Immature natural killer cell (primary cell): ENCODE data around the gene MRPS6. TPM values are rescaled to one million over a fixed set of nuclear protein-coding genes. Genes with fewer than 3 reads are reported as not detected.

Source experiments
- DNase-seq, 3 donors: peaks; one replicate each; pipeline ENCODE4 v3.0.0; 2022; ENCODE audit warnings: mixed read lengths in 1 of 3
- H3K27ac Mint-ChIP-seq, 6 donors: one replicate each; pipeline ENCODE4 v1.8.0; 2020; ENCODE audit warnings: mixed read lengths in 6 of 6, mild to moderate bottlenecking in 5 of 6, inconsistent platforms in 4 of 6, moderate library complexity in 3 of 6
- H3K27me3 Mint-ChIP-seq, 3 donors: one replicate each; pipeline ENCODE4 v1.8.0; 2020 to 2021; ENCODE audit warnings: low read depth in 3 of 3, mild to moderate bottlenecking in 3 of 3, mixed read lengths in 3 of 3, moderate library complexity in 3 of 3, inconsistent platforms in 1 of 3
- H3K36me3 Mint-ChIP-seq, 3 donors: one replicate each; pipeline ENCODE4 v1.8.0; 2020; ENCODE audit warnings: mixed read lengths in 3 of 3, inconsistent platforms in 2 of 3, mild to moderate bottlenecking in 2 of 3
- H3K4me1 Mint-ChIP-seq, 2 donors: one replicate each; pipeline ENCODE4 v1.8.0; 2020; ENCODE audit warnings: inconsistent platforms in 2 of 2, mild to moderate bottlenecking in 2 of 2, mixed read lengths in 2 of 2, moderate library complexity in 1 of 2
- H3K4me3 Mint-ChIP-seq, 5 donors: one replicate each; pipeline ENCODE4 v1.8.0; 2020; ENCODE audit warnings: mild to moderate bottlenecking in 5 of 5, mixed read lengths in 5 of 5, inconsistent platforms in 3 of 5, moderate library complexity in 3 of 5
- H3K9me3 Mint-ChIP-seq, 6 donors: one replicate each; pipeline ENCODE4 v1.8.0; 2020; ENCODE audit warnings: mild to moderate bottlenecking in 6 of 6, mixed read lengths in 6 of 6, inconsistent platforms in 4 of 6, moderate library complexity in 3 of 6
- polyA plus RNA-seq, 3 donors: library from polyadenylated mRNA; unstranded; fragments of 300-500 nt; fragmentation: Illumina TruSeq; gene quantifications; one replicate each; pipeline ENCODE4 v1.2.3, GENCODE V29; 2021

The MRPS6 gene
- polyA plus RNA-seq, 3 donors from 2014 or later, result 194 to 275 (median 239) TPM

- DNase-seq, result no peak
- peaks cover 0 to 1% (median 0%) of the 10 kb centered on the region in 3 donors for H3K27me3 Mint-ChIP-seq
- H3K27ac Mint-ChIP-seq, result no peak overlapping the region
- H3K4me3 Mint-ChIP-seq, result no peak overlapping the region
- H3K4me1 Mint-ChIP-seq, result no peaks in the 10 kb centered on the region
- peaks cover 0 to 3% (median 0%) of the 10 kb centered on the region in 6 donors for H3K9me3 Mint-ChIP-seq
- H3K36me3 Mint-ChIP-seq, result peaks cover 5 to 14% (median 6%) of the 10 kb centered on the region in 3 donors
These were observed 110.9 kb downstream of the MRPS6 start for GRCh38 chr21:34184232-34184631.

- Mint-ChIP-seq H3K9me3 (peaks cover 0 to 5% (median 0%) of the 10 kb centered on the region in 6 donors), H3K4me3 (no peak overlapping the region)
These were observed 111.8 kb downstream of the MRPS6 start for GRCh38 chr21:34185026-34185750.

GRCh38 chr21:34186109-34186719, 112.8 kb downstream of the MRPS6 start:
- H3K4me1 Mint-ChIP-seq, result peaks cover under 1 to 7% of the 10 kb centered on the region in 2 donors
- H3K27ac Mint-ChIP-seq, result no peak overlapping the region
- no peak for DNase-seq
- no peak overlapping the region for H3K4me3 Mint-ChIP-seq
- H3K9me3 Mint-ChIP-seq, result peaks cover 0 to 5% (median 0%) of the 10 kb centered on the region in 6 donors
- peaks cover 0 to 2% (median 0%) of the 10 kb centered on the region in 3 donors for H3K27me3 Mint-ChIP-seq
- H3K36me3 Mint-ChIP-seq, result peaks cover 5 to 20% (median 8%) of the 10 kb centered on the region in 3 donors

More at GRCh38 chr21:34185026-34185750, 111.8 kb downstream of the MRPS6 start:
- no peak for DNase-seq
- Mint-ChIP-seq H3K27ac (no peak overlapping the region), H3K36me3 (peaks cover 5 to 20% (median 8%) of the 10 kb centered on the region in 3 donors), H3K27me3 (peaks cover 0 to 2% (median 0%) of the 10 kb centered on the region in 3 donors), H3K4me1 (no peaks in the 10 kb centered on the region)

- DNase-seq, result no peak
- peaks cover 0 to 2% (median 0%) of the 10 kb centered on the region in 3 donors for H3K27me3 Mint-ChIP-seq
- peaks cover under 1 to 19% (median 3%) of the 10 kb centered on the region in 3 donors for H3K36me3 Mint-ChIP-seq
- H3K27ac Mint-ChIP-seq, result no peak overlapping the region
- peaks cover 6 to 18% of the 10 kb centered on the region in 2 donors for H3K4me1 Mint-ChIP-seq
- no peak overlapping the region for H3K4me3 Mint-ChIP-seq
- peaks cover 0 to 2% (median 0%) of the 10 kb centered on the region in 6 donors for H3K9me3 Mint-ChIP-seq
These were observed 114.6 kb downstream of the MRPS6 start for GRCh38 chr21:34187935-34188334.

DNA sequence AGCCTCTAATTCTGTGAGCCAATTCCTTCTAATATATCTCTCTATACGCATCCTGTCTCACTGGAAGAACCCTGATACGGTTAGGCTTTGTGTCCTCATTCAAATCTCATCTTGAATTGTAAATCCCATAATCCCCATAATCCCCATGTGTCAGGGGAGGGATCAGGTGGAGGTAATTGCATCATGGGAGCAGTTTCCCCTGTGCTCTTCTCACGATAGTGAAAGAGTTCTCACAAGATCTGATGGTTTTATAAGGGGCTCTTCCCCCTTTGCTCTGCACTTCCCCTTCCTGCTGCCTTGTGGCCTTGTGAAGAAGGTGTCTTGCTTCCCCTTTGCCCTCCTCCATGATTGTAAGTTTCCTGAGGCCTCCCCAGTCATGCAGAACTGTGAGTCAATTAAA, 116.1 kb downstream of the MRPS6 start:
- Mint-ChIP-seq H3K27ac (no peak overlapping the region), H3K36me3 (peaks cover 0 to 16% (median 3%) of the 10 kb centered on the region in 3 donors), H3K4me1 (peaks cover 7 to 20% of the 10 kb centered on the region in 2 donors), H3K4me3 (no peak overlapping the region), H3K27me3 (peaks cover 0 to 2% (median 0%) of the 10 kb centered on the region in 3 donors), H3K9me3 (peaks cover 0 to 2% (median 0%) of the 10 kb centered on the region in 6 donors)
- DNase-seq, result no peak

GRCh38 chr21:34190576-34191321, 117.4 kb downstream of the MRPS6 start:
- Mint-ChIP-seq H3K4me3 (no peak overlapping the region), H3K36me3 (peaks cover 0 to 16% (median 3%) of the 10 kb centered on the region in 3 donors), H3K9me3 (peaks cover 0 to 2% (median 0%) of the 10 kb centered on the region in 6 donors), H3K27ac (peak overlapping the region in 3 of 6 donors; percentile 24 to 71 (median 32)), H3K4me1 (peaks cover 7 to 20% of the 10 kb centered on the region in 2 donors), H3K27me3 (peaks cover 0 to 2% (median 0%) of the 10 kb centered on the region in 3 donors)
- no peak for DNase-seq

- Mint-ChIP-seq H3K36me3 (peaks cover 0 to 16% (median 3%) of the 10 kb centered on the region in 3 donors), H3K4me3 (no peak overlapping the region), H3K27me3 (peaks cover 0 to 2% (median 0%) of the 10 kb centered on the region in 3 donors), H3K4me1 (peaks cover 7 to 20% of the 10 kb centered on the region in 2 donors), H3K9me3 (peaks cover 0 to 2% (median 0%) of the 10 kb centered on the region in 6 donors), H3K27ac (no peak overlapping the region)
- DNase-seq, result no peak
These were observed 118.5 kb downstream of the MRPS6 start for GRCh38 chr21:34191876-34192275.

Other genes with a start within 250 kb of the MRPS6 start
- 100 to 1,000 TPM; 280 to 387 (median 352) TPM for gene ATP5PO, start 157.8 kb upstream of the MRPS6 start, polyA plus RNA-seq
- 1 to 10 TPM in 2 of 3 donors, under 1 TPM in 1; 0.81 to 2.8 (median 1.9) TPM for gene SLC5A3, start within 50 bp of the MRPS6 start, polyA plus RNA-seq